ENCODE results near the gene UCP2. TPM values are rescaled to one million over a fixed set of nuclear protein-coding genes. Genes with fewer than 3 reads are reported as not detected.
A peak's percentile ranks its signal among the peaks of the same experiment; 100 is the strongest.

UCP2 gene
- total and polyA plus RNA-seq, 9 of the 15 experiments (the other 6 are each of a cell fraction or from before 2014, with no cell fraction given), result 19.2 to 216 (median 87.9) TPM

- TF ChIP-seq ZNF274 (IDR thresholded peaks at IDR 0.05; ENCODE audit: borderline replicate concordance, low read depth, low read length), result no peak
- TF ChIP-seq SRSF9 (IDR thresholded peaks at IDR 0.05; ENCODE audit: borderline replicate concordance, low read depth, low read length), result no peak
- TF ChIP-seq FUS (optimal IDR thresholded peaks at IDR 0.05; ENCODE audit: low read depth, low read length), result no peak
- no peak for TF ChIP-seq KLF16 (IDR thresholded peaks at IDR 0.05)
- TF ChIP-seq NKRF (IDR thresholded peaks at IDR 0.05; ENCODE audit: borderline replicate concordance), result no peak
- TF ChIP-seq ASH1L (IDR thresholded peaks at IDR 0.05; ENCODE audit: borderline replicate concordance, low read depth, partially characterized antibody), result peak; percentile 37
- no peak for TF ChIP-seq IRF2 (CRISPR knock-in tag; IDR thresholded peaks at IDR 0.05)
- TF ChIP-seq RBM25 (IDR thresholded peaks at IDR 0.05; ENCODE audit: low read depth, low read length, severe bottlenecking), result no peak
- TF ChIP-seq, protein P1, sequence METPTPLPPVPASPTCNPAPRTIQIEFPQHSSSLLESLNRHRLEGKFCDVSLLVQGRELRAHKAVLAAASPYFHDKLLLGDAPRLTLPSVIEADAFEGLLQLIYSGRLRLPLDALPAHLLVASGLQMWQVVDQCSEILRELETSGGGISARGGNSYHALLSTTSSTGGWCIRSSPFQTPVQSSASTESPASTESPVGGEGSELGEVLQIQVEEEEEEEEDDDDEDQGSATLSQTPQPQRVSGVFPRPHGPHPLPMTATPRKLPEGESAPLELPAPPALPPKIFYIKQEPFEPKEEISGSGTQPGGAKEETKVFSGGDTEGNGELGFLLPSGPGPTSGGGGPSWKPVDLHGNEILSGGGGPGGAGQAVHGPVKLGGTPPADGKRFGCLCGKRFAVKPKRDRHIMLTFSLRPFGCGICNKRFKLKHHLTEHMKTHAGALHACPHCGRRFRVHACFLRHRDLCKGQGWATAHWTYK (CRISPR knock-in tag; IDR thresholded peaks at IDR 0.05), result no peak
- no peak for TF ChIP-seq ZBTB8A (IDR thresholded peaks at IDR 0.05; ENCODE audit: partially characterized antibody)
- TF ChIP-seq ZNF124 (CRISPR knock-in tag; IDR thresholded peaks at IDR 0.05), result no peak
- TF ChIP-seq CBFB (CRISPR knock-in tag; IDR thresholded peaks at IDR 0.05), result 0 out of 2 replicates have a peak, but pooled peaks have one; percentile 39
- no peak for TF ChIP-seq ELF4 (CRISPR knock-in tag; IDR thresholded peaks at IDR 0.05)
- TF ChIP-seq, protein P2, sequence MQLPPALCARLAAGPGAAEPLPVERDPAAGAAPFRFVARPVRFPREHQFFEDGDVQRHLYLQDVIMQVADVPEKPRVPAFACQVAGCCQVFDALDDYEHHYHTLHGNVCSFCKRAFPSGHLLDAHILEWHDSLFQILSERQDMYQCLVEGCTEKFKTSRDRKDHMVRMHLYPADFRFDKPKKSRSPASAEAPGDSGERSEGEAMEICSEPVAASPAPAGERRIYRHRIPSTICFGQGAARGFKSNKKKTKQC (CRISPR knock-in tag; IDR thresholded peaks at IDR 0.05), result no peak
- no peak for TF ChIP-seq HEY1 (CRISPR knock-in tag; IDR thresholded peaks at IDR 0.05; ENCODE audit: borderline replicate concordance)
- TF ChIP-seq MEF2D (tag; conservative IDR thresholded peaks at IDR 0.05; ENCODE audit: low read depth), result 0 out of 2 replicates have a peak, but pooled peaks have one; percentile 34
- TF ChIP-seq CREM (IDR thresholded peaks at IDR 0.05; ENCODE audit: low read depth), result no peak
- TF ChIP-seq ATF1 (CRISPR knock-in tag; IDR thresholded peaks at IDR 0.05), result no peak
- no peak for TF ChIP-seq ATF1 (tag; IDR thresholded peaks at IDR 0.05)
- TF ChIP-seq EP400 (IDR thresholded peaks at IDR 0.05), result peak; percentile 77; the same call in 1 of the 2 replicates
- TF ChIP-seq MECOM (CRISPR knock-in tag; IDR thresholded peaks at IDR 0.05), result 0 out of 2 replicates have a peak, but pooled peaks have one; percentile 63
- TF ChIP-seq NCOR1 (IDR thresholded peaks at IDR 0.05), result no peak
- TF ChIP-seq MLX (CRISPR knock-in tag; conservative IDR thresholded peaks at IDR 0.05), result 0 out of 4 replicates have a peak, but pooled peaks of 1 of the 2 experiments have one; percentile 75
These were observed 1.3 kb upstream of the UCP2 start (continued) for GRCh38 chr11:73983741-73984538.

All from K562 (cell line).